ENCODE data around the gene HDDC2.

The HDDC2 gene

GRCh38 chr6:125236536-125237327, 65.0 kb downstream of the HDDC2 start:
- no peaks in the 10 kb centered on the region for H4K20me1 ChIP-seq (ENCODE audit: low read depth, low read length)
- no peaks in the 10 kb centered on the region for H3F3A ChIP-seq (ENCODE audit: insufficient read depth)
- H3K27ac ChIP-seq (ENCODE audit: low read depth, low read length), result no peak overlapping the region
- no peak overlapping the region for H3K9ac ChIP-seq (ENCODE audit: low read length)
- no peak overlapping the region for H3K4me3 ChIP-seq (ENCODE audit: insufficient read depth, low read length, poor library complexity, severe bottlenecking)
- H3K36me3 ChIP-seq (ENCODE audit: low read length), result no peaks in the 10 kb centered on the region
- TF ChIP-seq EZH2phosphoT487 (conservative IDR thresholded peaks at IDR 0.05; ENCODE audit: low read length), result no peak
- TF ChIP-seq, protein P1, sequence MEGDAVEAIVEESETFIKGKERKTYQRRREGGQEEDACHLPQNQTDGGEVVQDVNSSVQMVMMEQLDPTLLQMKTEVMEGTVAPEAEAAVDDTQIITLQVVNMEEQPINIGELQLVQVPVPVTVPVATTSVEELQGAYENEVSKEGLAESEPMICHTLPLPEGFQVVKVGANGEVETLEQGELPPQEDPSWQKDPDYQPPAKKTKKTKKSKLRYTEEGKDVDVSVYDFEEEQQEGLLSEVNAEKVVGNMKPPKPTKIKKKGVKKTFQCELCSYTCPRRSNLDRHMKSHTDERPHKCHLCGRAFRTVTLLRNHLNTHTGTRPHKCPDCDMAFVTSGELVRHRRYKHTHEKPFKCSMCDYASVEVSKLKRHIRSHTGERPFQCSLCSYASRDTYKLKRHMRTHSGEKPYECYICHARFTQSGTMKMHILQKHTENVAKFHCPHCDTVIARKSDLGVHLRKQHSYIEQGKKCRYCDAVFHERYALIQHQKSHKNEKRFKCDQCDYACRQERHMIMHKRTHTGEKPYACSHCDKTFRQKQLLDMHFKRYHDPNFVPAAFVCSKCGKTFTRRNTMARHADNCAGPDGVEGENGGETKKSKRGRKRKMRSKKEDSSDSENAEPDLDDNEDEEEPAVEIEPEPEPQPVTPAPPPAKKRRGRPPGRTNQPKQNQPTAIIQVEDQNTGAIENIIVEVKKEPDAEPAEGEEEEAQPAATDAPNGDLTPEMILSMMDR (IDR thresholded peaks at IDR 0.05; ENCODE audit: insufficient read depth, low read length, poor library complexity, severe bottlenecking), result no peak
- no peaks in the 10 kb centered on the region for H3K9me2 ChIP-seq (replicated peaks; ENCODE audit: insufficient read depth, low read length)
- no peaks in the 10 kb centered on the region for H3K27me3 ChIP-seq (ENCODE audit: low read length)
- no peaks in the 10 kb centered on the region for H3K79me2 ChIP-seq (ENCODE audit: insufficient read depth, low read length)
- H3K4me2 ChIP-seq (ENCODE audit: low read depth, low read length, poor library complexity, severe bottlenecking), result no peak overlapping the region
- no peak overlapping the region for H2AFZ ChIP-seq (ENCODE audit: low read depth, low read length, severe bottlenecking)
- no peaks in the 10 kb centered on the region for H3K9me3 ChIP-seq (ENCODE audit: insufficient read depth, low read length)

DNA sequence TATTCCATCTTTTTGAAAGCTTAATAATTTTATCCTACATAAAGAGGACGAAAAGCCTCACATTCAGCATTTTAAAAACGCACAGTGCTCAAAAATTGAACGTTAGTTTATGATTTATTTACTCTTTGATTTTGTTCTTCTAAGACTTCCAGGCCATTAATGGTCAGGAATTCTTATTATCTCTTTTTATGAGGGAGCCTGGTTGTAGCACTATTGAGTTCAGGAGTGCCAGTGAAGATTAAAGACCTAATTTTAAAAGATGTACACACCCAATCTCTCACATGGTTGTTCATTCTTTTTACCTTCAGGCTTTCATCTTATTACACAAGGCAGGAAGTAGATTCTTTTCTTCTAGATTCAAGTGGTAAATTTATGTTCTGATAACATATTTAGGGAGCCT, 68.6 kb downstream of the HDDC2 start:
- H3K36me3 ChIP-seq (ENCODE audit: low read length), result no peaks in the 10 kb centered on the region
- no peak overlapping the region for H3K4me2 ChIP-seq (ENCODE audit: low read depth, low read length, poor library complexity, severe bottlenecking)
- no peak overlapping the region for H3K4me3 ChIP-seq (ENCODE audit: insufficient read depth, low read length, poor library complexity, severe bottlenecking)
- H2AFZ ChIP-seq (ENCODE audit: low read depth, low read length, severe bottlenecking), result no peak overlapping the region
- H3K27ac ChIP-seq (ENCODE audit: low read depth, low read length), result no peak overlapping the region
- H4K20me1 ChIP-seq (ENCODE audit: low read depth, low read length), result no peaks in the 10 kb centered on the region
- no peak overlapping the region for H3K9ac ChIP-seq (ENCODE audit: low read length)
- no peaks in the 10 kb centered on the region for H3K27me3 ChIP-seq (ENCODE audit: low read length)
- no peaks in the 10 kb centered on the region for H3F3A ChIP-seq (ENCODE audit: insufficient read depth)
- TF ChIP-seq, protein P1 (IDR thresholded peaks at IDR 0.05; ENCODE audit: insufficient read depth, low read length, poor library complexity, severe bottlenecking), result no peak
- no peak for TF ChIP-seq EZH2phosphoT487 (conservative IDR thresholded peaks at IDR 0.05; ENCODE audit: low read length)
- no peaks in the 10 kb centered on the region for H3K79me2 ChIP-seq (ENCODE audit: insufficient read depth, low read length)
- H3K9me3 ChIP-seq (ENCODE audit: insufficient read depth, low read length), result no peaks in the 10 kb centered on the region
- H3K9me2 ChIP-seq (replicated peaks; ENCODE audit: insufficient read depth, low read length), result no peaks in the 10 kb centered on the region

DNA sequence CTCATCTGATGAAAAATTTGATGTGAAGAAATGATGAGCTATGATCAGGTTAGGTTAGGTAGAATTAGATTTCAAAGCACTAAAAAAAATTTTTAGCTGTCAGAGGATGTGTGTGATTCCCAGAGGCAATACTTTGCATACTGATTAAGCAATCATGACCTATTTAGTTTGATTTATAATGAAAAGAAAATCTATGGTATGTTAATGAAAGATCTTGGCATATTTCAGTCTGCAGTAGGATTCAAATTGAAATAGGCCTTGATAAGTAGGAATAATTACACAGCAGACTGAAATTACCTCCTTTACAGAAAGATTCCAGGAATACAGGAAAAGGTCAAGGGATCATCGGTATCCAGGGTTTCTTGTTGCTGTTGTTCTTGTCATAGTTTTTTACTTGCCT, 69.3 kb downstream of the HDDC2 start:
- Histone ChIP-seq H3K4me3 (ENCODE audit: insufficient read depth, low read length, poor library complexity, severe bottlenecking) (no peak overlapping the region), H3K9me3 (ENCODE audit: insufficient read depth, low read length) (no peaks in the 10 kb centered on the region), H3K79me2 (ENCODE audit: insufficient read depth, low read length) (no peaks in the 10 kb centered on the region), H3K27me3 (ENCODE audit: low read length) (no peaks in the 10 kb centered on the region), H3K36me3 (ENCODE audit: low read length) (no peaks in the 10 kb centered on the region), H2AFZ (ENCODE audit: low read depth, low read length, severe bottlenecking) (no peak overlapping the region), H4K20me1 (ENCODE audit: low read depth, low read length) (no peaks in the 10 kb centered on the region), H3K9me2 (replicated peaks; ENCODE audit: insufficient read depth, low read length) (no peaks in the 10 kb centered on the region), H3F3A (ENCODE audit: insufficient read depth) (no peaks in the 10 kb centered on the region), H3K9ac (ENCODE audit: low read length) (no peak overlapping the region), H3K4me2 (ENCODE audit: low read depth, low read length, poor library complexity, severe bottlenecking) (no peak overlapping the region), H3K27ac (ENCODE audit: low read depth, low read length) (no peak overlapping the region)
- TF ChIP-seq, protein P1 (IDR thresholded peaks at IDR 0.05; ENCODE audit: insufficient read depth, low read length, poor library complexity, severe bottlenecking), result no peak
- no peak for TF ChIP-seq EZH2phosphoT487 (conservative IDR thresholded peaks at IDR 0.05; ENCODE audit: low read length)

Measured in SU-DHL-6 (cell line).